T-cell (primary cell): ENCODE data around the gene GOLIM4. TPM values are rescaled to one million over a fixed set of nuclear protein-coding genes. Genes with fewer than 3 reads are reported as not detected.
"Not testable (repeated sequence)": the region's sequence is repeated elsewhere in the genome, so short reads cannot be mapped to it uniquely, and the experiment has no call there.

Experiments used
- ATAC-seq, 4 experiments: fragments of 200-7000 bp in 3 of 4; fragments of 150-1000 bp in 1 of 4; cut with Tn5 transposase; replicated peaks in 1 of 4; 1 replicate in 3 of 4; 2 replicates in 1 of 4; pipeline ENCODE4 v1.10.0; 2021; ENCODE audit warnings: moderate library complexity in 3 of 4, mild to moderate bottlenecking in 2 of 4, moderate number of reproducible peaks in 1 of 4
- CTCF ChIA-PET, 2 donors: fragments of 300-600 bp; sonication (Branson Sonifier 250); formaldehyde crosslinking; loops; one replicate each; lab custom pipeline; 2022; ENCODE audit warnings: antibody characterized with exemption in 2 of 2; lab: Charles Lee
- POLR2A ChIA-PET, 2 donors: fragments of 300-600 bp; sonication (Branson Sonifier 250); formaldehyde crosslinking; loops; one replicate each; lab custom pipeline; 2022; ENCODE audit warnings: antibody characterized with exemption in 2 of 2; lab: Charles Lee
- DNase-seq, 35 experiments: peaks; one replicate each; pipeline versions ENCODE4 v3.0.0 to v3.0.0-alpha.2; 2013 to 2023
- H3K27ac ChIP-seq: one replicate; pipeline ENCODE4 v1.5.1; 2013; ENCODE audit warnings: low read length
- H3K27me3 ChIP-seq, 2 experiments: replicated peaks in 1 of 2; 1 replicate in 1 of 2; 2 replicates in 1 of 2; pipeline versions ENCODE4 v1.6.1 to v1.7.0; 2013; ENCODE audit warnings: low read length in 1 of 2, mixed read lengths in 1 of 2; ENCODE audit not compliant: control insufficient read depth in 2 of 2, insufficient read depth in 2 of 2; ENCODE audit errors: extremely low read depth in 1 of 2
- H3K36me3 ChIP-seq, 2 donors: 1 replicate in 1 of 2; 2 replicates in 1 of 2; pipeline versions ENCODE4 v1.6.1 to v1.7.0; 2013; ENCODE audit warnings: low read length in 1 of 2; ENCODE audit not compliant: control insufficient read depth in 2 of 2, insufficient read depth in 1 of 2; ENCODE audit errors: extremely low read depth in 1 of 2
- H3K4me1 ChIP-seq, 2 experiments: 1 replicate in 1 of 2; 2 replicates in 1 of 2; pipeline versions ENCODE4 v1.6.1 to v1.7.0; 2013; ENCODE audit warnings: low read length in 2 of 2, mixed read lengths in 1 of 2; ENCODE audit not compliant: insufficient read depth in 2 of 2, control insufficient read depth in 1 of 2; ENCODE audit errors: extremely low read depth in 1 of 2
- H3K4me3 ChIP-seq, 2 donors: 1 replicate in 1 of 2; 2 replicates in 1 of 2; pipeline versions ENCODE4 v1.5.1 to v1.7.0; 2013; ENCODE audit warnings: mild to moderate bottlenecking in 2 of 2, low read length in 1 of 2, moderate library complexity in 1 of 2; ENCODE audit not compliant: control insufficient read depth in 1 of 2; ENCODE audit errors: extremely low read depth in 1 of 2
- H3K9me3 ChIP-seq: 2 replicates; pipeline ENCODE4 v1.7.0; 2013
- H3K27ac Mint-ChIP-seq, 2 donors: one replicate each; pipeline ENCODE4 v1.8.0; 2020 to 2021; ENCODE audit warnings: mild to moderate bottlenecking in 2 of 2, mixed read lengths in 2 of 2
- H3K27me3 Mint-ChIP-seq, 2 donors: one replicate each; pipeline ENCODE4 v1.8.0; 2021 to 2022; ENCODE audit warnings: mixed read lengths in 2 of 2
- H3K36me3 Mint-ChIP-seq: one replicate; pipeline ENCODE4 v1.8.0; 2021; ENCODE audit warnings: mixed read lengths
- H3K4me1 Mint-ChIP-seq, 3 donors: one replicate each; pipeline ENCODE4 v1.8.0; 2020 to 2022; ENCODE audit warnings: mixed read lengths in 3 of 3, mild to moderate bottlenecking in 1 of 3
- H3K4me3 Mint-ChIP-seq, 3 donors: one replicate each; pipeline ENCODE4 v1.8.0; 2020 to 2022; ENCODE audit warnings: mild to moderate bottlenecking in 3 of 3, mixed read lengths in 3 of 3, moderate library complexity in 3 of 3
- H3K9me3 Mint-ChIP-seq, 3 donors: one replicate each; pipeline ENCODE4 v1.8.0; 2020 to 2022; ENCODE audit warnings: mixed read lengths in 3 of 3
- WGBS: methylation state at CpG from one replicate; pipeline ENCODE4 v1.1.5; 2013; ENCODE audit warnings: missing lambda C conversion rate; ENCODE audit not compliant: insufficient coverage; 5-methylcytosine and 5-hydroxymethylcytosine counted together
- total RNA-seq, 35 experiments: library from RNA in 6 of 35; stranded (reverse) in 6 of 35; fragments of 120-200 nt in 1 of 35; gene quantifications; one replicate each; pipeline versions ENCODE4 v1.2.1 to v1.2.4 and lab custom pipeline; 2013 to 2026

The GOLIM4 gene
- total RNA-seq, 5 donors from 2014 or later (not counting 1 experiment from before 2014, with no cell fraction given) = 0.49 to 1.5 (median 0.96) TPM

DNA sequence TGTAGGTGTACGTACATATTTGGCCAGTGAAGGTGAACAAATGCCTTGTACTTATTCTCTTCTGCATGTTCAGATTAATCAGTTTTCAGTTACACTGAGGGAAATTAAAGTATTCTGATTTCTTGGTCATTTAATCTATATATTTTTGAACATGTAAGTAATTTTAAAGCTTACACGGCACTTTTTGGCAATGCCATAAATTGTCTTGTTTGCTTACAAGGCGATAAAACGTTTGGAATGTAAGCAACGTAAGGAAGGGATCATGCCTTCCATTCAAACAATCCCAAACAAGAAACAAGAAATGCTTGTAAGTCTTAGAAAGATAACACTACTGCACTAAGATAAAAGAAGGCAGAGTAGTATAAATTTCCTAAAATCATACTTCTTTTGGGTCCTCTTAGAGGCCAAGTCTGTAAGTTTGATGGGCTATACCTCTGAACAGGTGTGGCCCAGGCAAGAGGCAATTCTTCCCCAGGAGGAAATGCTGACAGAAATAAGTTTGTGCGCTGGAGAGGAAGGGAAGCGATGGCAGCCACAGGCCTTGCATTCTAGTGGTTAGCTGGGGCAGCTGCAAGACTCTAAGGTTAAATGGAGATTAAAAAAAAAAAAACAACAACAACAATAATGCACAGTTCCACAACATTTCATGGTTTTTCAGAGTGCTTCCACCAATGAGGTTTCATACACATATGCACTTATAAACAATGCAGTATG is 73.8 kb downstream of the GOLIM4 start:
- peaks cover 0 to 2% of the 10 kb centered on the region in 2 experiments for H3K4me1 ChIP-seq
- CTCF ChIA-PET = no interaction called here

GRCh38 chr3:168011280-168011679 is 84.4 kb downstream of the GOLIM4 start:
- CTCF ChIA-PET, H3K9me3 Mint-ChIP-seq, H3K9me3 ChIP-seq, H3K36me3 ChIP-seq, H3K27me3 ChIP-seq, H3K36me3 Mint-ChIP-seq, POLR2A ChIA-PET, H3K4me1 ChIP-seq, H3K27me3 Mint-ChIP-seq, DNase-seq, H3K4me3 Mint-ChIP-seq, H3K4me1 Mint-ChIP-seq, H3K27ac ChIP-seq, H3K27ac Mint-ChIP-seq, ATAC-seq, H3K4me3 ChIP-seq: not testable (repeated sequence)
- 89% methylated on average over 9 of the region's 17 CpGs for WGBS

More for the DNA sequence above, 73.8 kb downstream of the GOLIM4 start:
- H3K9me3 ChIP-seq = no peaks in the 10 kb centered on the region
- POLR2A ChIA-PET = no interaction called here
- Mint-ChIP-seq H3K27me3 (no peaks in the 10 kb centered on the region), H3K36me3 (no peaks in the 10 kb centered on the region), H3K9me3 (no peaks in the 10 kb centered on the region), H3K27ac (no peak overlapping the region), H3K4me3 (no peak overlapping the region), H3K4me1 (peaks cover 1 to 8% (median 4%) of the 10 kb centered on the region in 3 donors)
- ATAC-seq (no peak), DNase-seq (no peak)
- no peaks in the 10 kb centered on the region for H3K36me3 ChIP-seq
- no peak overlapping the region for H3K4me3 ChIP-seq
- no peak overlapping the region for H3K27ac ChIP-seq
- no peaks in the 10 kb centered on the region for H3K27me3 ChIP-seq
- WGBS = no CpG with 5 or more reads among the region's 7 CpGs

- no peak overlapping the region for H3K27ac Mint-ChIP-seq
- no peaks in the 10 kb centered on the region for H3K36me3 ChIP-seq
- ATAC-seq = no peak
- H3K27ac ChIP-seq = no peak overlapping the region
- no peaks in the 10 kb centered on the region for H3K4me1 ChIP-seq
- H3K36me3 Mint-ChIP-seq = no peaks in the 10 kb centered on the region
- H3K27me3 Mint-ChIP-seq = no peaks in the 10 kb centered on the region
- H3K9me3 Mint-ChIP-seq = no peaks in the 10 kb centered on the region
- no peak overlapping the region for H3K4me3 ChIP-seq
- DNase-seq = no peak
- H3K4me1 Mint-ChIP-seq = no peaks in the 10 kb centered on the region
- CTCF ChIA-PET = no interaction called here
- H3K9me3 ChIP-seq = no peaks in the 10 kb centered on the region
- WGBS = no CpG with 5 or more reads among the region's 2 CpGs
- no peaks in the 10 kb centered on the region for H3K27me3 ChIP-seq
- H3K4me3 Mint-ChIP-seq = no peak overlapping the region
- POLR2A ChIA-PET = no interaction called here
Measured at GRCh38 chr3:168006584-168006983, 89.1 kb downstream of the GOLIM4 start.

DNA sequence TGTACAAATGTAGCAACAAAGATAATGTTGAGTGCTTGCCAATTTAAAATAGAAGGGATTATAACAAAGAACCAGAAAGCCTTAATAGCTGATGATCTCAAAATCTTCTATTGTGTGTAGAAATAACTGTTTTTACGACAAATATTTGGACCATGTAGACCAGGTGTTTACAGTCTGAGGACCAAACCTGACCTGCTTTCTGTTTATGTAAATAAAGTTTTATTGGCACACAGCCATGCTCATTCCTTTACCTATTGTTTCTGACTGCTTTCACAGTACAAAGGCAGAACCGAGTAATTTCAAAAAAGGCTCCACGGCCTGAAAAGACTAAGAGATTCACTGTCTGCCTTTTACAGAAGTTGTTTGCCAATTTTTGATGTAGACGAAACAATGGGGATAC is 91.8 kb downstream of the GOLIM4 start:
- no peaks in the 10 kb centered on the region for H3K36me3 Mint-ChIP-seq
- H3K27ac Mint-ChIP-seq = no peak overlapping the region
- ChIA-PET POLR2A (no interaction called here), CTCF (no interaction called here)
- no peak overlapping the region for H3K4me3 Mint-ChIP-seq
- no peaks in the 10 kb centered on the region for H3K4me1 Mint-ChIP-seq
- Histone ChIP-seq H3K27me3 (no peaks in the 10 kb centered on the region), H3K36me3 (no peaks in the 10 kb centered on the region), H3K4me1 (no peaks in the 10 kb centered on the region), H3K4me3 (no peak overlapping the region), H3K27ac (no peak overlapping the region), H3K9me3 (no peaks in the 10 kb centered on the region)
- DNase-seq = no peak
- H3K9me3 Mint-ChIP-seq = no peaks in the 10 kb centered on the region
- no peak for ATAC-seq
- H3K27me3 Mint-ChIP-seq = no peaks in the 10 kb centered on the region
- no CpG with 5 or more reads among the region's 4 CpGs for WGBS

GRCh38 chr3:168002786-168003368 is 92.8 kb downstream of the GOLIM4 start:
- Mint-ChIP-seq H3K36me3 (no peaks in the 10 kb centered on the region), H3K27ac (no peak overlapping the region), H3K4me3 (no peak overlapping the region), H3K4me1 (no peaks in the 10 kb centered on the region), H3K27me3 (no peaks in the 10 kb centered on the region), H3K9me3 (no peaks in the 10 kb centered on the region)
- CTCF ChIA-PET = no interaction called here
- Histone ChIP-seq H3K4me1 (no peaks in the 10 kb centered on the region), H3K9me3 (no peaks in the 10 kb centered on the region), H3K4me3 (no peak overlapping the region), H3K27ac (no peak overlapping the region), H3K27me3 (no peaks in the 10 kb centered on the region), H3K36me3 (no peaks in the 10 kb centered on the region)
- no peak for DNase-seq
- POLR2A ChIA-PET = no interaction called here
- 60% methylated on average over 1 of the region's 1 CpG for WGBS
- ATAC-seq = no peak

DNA sequence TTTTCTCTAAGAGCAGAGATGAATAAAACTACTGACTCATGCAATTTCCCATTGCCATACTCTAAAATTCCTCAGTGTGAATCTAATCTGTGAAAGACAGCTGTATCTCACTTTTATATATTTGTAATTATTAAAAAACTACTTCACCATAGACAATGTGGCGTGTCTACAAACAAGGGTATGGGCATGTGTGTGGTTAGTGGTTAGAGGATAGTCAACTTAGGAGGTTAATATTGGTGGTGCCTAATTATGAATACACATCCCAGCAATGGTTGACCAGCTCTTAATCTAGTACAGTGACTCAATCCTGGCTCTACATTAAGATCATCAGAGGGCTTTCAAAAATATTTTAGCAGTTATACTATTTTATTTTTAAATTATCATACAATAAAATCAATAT is 94.5 kb downstream of the GOLIM4 start:
- Histone ChIP-seq H3K4me1 (no peaks in the 10 kb centered on the region), H3K27ac (no peak overlapping the region), H3K36me3 (no peaks in the 10 kb centered on the region), H3K27me3 (no peaks in the 10 kb centered on the region), H3K9me3 (no peaks in the 10 kb centered on the region), H3K4me3 (no peak overlapping the region)
- no CpG with 5 or more reads among the region's 1 CpG for WGBS
- DNase-seq = no peak
- H3K27me3 Mint-ChIP-seq = no peaks in the 10 kb centered on the region
- no peaks in the 10 kb centered on the region for H3K9me3 Mint-ChIP-seq
- ChIA-PET CTCF (no interaction called here), POLR2A (no interaction called here)
- H3K36me3 Mint-ChIP-seq = no peaks in the 10 kb centered on the region
- H3K27ac Mint-ChIP-seq = no peak overlapping the region
- no peak overlapping the region for H3K4me3 Mint-ChIP-seq
- ATAC-seq = no peak
- no peaks in the 10 kb centered on the region for H3K4me1 Mint-ChIP-seq
